ENCODE data around the gene GPR35.
"Not testable (repeated sequence)": the region's sequence is repeated elsewhere in the genome, so short reads cannot be mapped to it uniquely, and the experiment has no call there.

Gene GPR35

DNA sequence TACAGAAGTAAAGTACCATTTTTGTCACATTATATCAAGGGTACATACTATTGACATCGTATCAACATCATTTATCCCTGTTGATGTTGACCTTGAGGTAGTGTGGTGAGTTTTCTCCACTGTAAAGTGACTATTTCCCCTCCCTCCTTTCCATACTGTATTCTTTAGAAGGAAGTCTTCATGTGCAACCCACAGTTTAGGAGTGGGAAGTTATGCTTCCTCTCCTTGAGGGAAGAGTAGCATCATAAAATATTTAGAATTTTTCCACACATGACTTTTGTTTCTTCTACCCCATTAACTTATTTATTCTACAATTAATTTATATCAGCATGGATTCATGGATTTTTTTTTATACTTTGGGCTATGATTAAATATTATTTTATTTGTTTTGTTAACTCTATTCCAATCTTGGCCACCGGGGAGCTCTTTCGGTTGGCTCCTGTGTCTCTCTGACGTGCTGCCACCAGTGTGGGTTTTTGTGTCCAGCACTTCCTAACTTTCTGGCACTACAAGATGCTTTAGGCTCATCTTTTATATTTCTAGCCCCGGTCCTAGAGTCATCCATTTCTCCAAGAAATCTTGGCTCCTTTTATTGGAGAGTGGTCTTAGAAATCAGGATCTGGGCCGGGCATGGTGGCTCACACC lies 38.4 kb downstream of the GPR35 start:
- no peak for DNase-seq

DNA sequence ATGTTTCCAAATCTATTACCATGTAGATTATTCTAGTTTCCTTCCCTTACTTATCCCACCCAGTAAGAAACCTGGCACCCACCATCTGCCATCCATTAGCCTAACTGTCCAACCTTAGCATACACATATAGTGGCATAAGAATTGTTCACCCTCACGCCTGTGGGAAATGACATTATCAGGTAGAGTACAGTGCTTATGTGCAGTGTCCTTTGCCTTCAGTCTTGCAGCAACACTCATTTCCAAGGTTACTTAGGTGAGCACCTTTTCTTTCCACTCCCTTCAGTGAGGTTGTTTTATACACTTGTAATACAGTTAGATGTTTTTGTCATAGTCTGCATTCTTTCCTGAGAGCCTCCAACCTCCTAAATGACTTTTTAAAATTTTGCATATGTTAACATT lies 39.3 kb downstream of the GPR35 start:
- no peak for DNase-seq

DNA sequence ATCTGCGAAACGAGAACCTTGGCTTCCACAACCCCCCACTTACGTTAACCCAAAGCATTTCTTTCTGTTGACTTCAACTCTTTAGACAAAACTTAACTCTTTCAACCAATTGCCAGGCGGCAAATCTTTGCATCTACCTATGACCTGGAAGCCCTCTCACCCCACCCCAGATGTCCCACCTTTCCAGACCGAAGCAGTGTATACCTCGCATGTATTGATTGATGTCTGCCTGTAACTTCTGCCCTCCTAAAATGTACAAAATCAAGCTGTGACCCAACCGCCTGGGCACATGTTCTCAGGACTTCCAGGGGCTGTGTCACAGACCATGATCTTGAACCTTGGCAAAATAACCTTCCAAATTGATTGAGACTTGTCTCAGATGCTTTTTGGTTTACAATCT lies 45.1 kb downstream of the GPR35 start:
- DNase-seq, result no peak

DNA sequence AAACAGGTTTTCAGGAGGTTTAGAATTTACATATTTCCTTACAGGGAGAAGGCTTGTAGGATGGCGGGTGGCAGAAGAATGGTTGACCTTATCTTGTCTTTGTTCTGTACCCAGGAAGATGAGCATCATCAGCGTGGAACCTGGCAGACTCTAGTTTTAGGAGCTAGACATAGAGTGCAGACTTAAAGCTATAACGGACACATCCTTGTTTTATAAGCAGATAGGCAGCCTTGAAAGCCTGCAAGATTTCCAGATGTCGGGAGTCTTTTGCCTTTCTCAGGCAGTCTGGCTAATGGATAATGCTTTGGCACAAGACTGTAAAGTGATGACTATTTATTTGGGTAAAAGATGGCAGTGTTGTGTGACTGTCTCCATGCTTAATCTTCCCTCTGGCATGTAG lies 45.7 kb downstream of the GPR35 start:
- DNase-seq, result no peak

GRCh38 chr2:240672076-240672700 lies 46.9 kb downstream of the GPR35 start:
- no peak for DNase-seq

GRCh38 chr2:240672701-240673190 lies 47.5 kb downstream of the GPR35 start:
- no peak for DNase-seq

DNA sequence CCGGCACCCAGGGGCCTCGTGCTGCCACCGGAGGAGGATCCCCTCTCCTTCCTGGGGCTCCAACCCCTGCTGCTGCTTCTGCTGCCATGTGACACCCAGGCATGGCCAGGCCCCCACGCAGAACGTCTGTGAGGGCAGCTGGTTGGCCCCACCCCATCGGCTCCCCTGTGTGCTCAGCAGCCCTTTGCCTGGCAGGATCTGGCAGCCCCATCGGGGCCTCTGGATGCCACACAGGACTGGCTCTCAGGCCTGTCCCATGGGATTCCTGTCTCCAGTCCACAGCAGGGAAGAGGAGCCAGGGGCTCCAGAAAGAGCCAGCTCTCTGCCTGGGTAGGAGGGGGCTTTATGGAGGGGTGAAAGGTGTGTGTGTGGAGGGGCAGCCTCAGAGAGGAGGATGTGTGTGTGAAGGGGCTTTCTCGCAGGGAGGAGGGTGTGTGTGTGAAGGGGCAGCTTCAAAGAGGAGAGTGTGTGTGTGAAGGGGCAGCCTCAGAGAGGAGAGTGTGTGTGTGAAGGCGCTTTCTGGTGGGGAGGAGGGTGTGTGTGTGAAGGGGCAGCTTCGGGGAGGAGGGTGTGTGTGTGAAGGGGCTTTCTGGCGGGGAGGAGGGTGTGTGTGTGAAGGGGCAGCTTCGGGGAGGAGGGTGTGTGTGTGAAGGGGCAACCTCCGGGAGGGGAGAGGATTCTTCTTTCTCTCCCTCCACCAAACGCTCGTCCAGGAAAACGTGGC lies 49.3 kb downstream of the GPR35 start:
- DNase-seq, result not testable (repeated sequence)

- not testable (repeated sequence) for DNase-seq
Observed at GRCh38 chr2:240675345-240675744, 50.1 kb downstream of the GPR35 start.

- not testable (repeated sequence) for DNase-seq
Observed at GRCh38 chr2:240678043-240678442, 52.8 kb downstream of the GPR35 start.

- not testable (repeated sequence) for DNase-seq
Observed at GRCh38 chr2:240678909-240679308, 53.6 kb downstream of the GPR35 start.

GRCh38 chr2:240680185-240680584 lies 54.9 kb downstream of the GPR35 start:
- not testable (repeated sequence) for DNase-seq
